Smooth muscle cell (in vitro differentiated cells): Measurements from ENCODE around the gene CNTN4. TPM values are rescaled to one million over a fixed set of nuclear protein-coding genes. Genes with fewer than 3 reads are reported as not detected.

Experiments
- DNase-seq: peaks from one replicate; lab custom pipeline; 2025; ENCODE audit not compliant: unreplicated experiment; lab: John Stamatoyannopoulos, UW
- H2AFZ ChIP-seq: fragments of 200-600 bp; sonication (generic); 2 replicates; pipeline ENCODE4 v1.6.0; 2016; ENCODE audit warnings: antibody characterized with exemption, low read depth, mild to moderate bottlenecking
- H3F3A ChIP-seq: fragments of 200-600 bp; sonication (generic); 2 replicates; pipeline ENCODE4 v1.6.0; 2017; ENCODE audit warnings: antibody characterized with exemption, low read depth
- H3K27ac ChIP-seq: fragments of 200-600 bp; sonication (generic); 2 replicates; pipeline ENCODE4 v1.5.1; 2016; ENCODE audit warnings: low read depth, mild to moderate bottlenecking
- H3K27me3 ChIP-seq: fragments of 200-600 bp; sonication (generic); 2 replicates; pipeline ENCODE4 v1.6.1; 2016; ENCODE audit warnings: low read depth, mild to moderate bottlenecking
- H3K36me3 ChIP-seq: fragments of 200-600 bp; sonication (generic); 2 replicates; pipeline ENCODE4 v1.5.1; 2016; ENCODE audit warnings: low read depth
- H3K4me1 ChIP-seq: fragments of 200-600 bp; sonication (generic); 2 replicates; pipeline ENCODE4 v1.5.1; 2016; ENCODE audit warnings: low read depth
- H3K4me2 ChIP-seq: fragments of 200-600 bp; sonication (generic); 2 replicates; pipeline ENCODE4 v1.6.0; 2016; ENCODE audit warnings: mild to moderate bottlenecking
- H3K4me3 ChIP-seq: fragments of 200-600 bp; sonication (generic); 2 replicates; pipeline ENCODE4 v1.5.1; 2016; ENCODE audit warnings: mild to moderate bottlenecking
- H3K79me2 ChIP-seq: fragments of 200-600 bp; sonication (generic); 2 replicates; pipeline ENCODE4 v1.6.0; 2016; ENCODE audit warnings: low read depth, mild to moderate bottlenecking
- H3K9ac ChIP-seq: fragments of 200-600 bp; sonication (generic); 2 replicates; pipeline ENCODE4 v1.6.0; 2016; ENCODE audit warnings: low read depth
- H3K9me3 ChIP-seq: fragments of 200-600 bp; sonication (generic); replicated peaks from 2 replicates; pipeline ENCODE4 v1.5.1; 2016; ENCODE audit warnings: low read depth
- H4K20me1 ChIP-seq: fragments of 200-600 bp; sonication (generic); 2 replicates; pipeline ENCODE4 v1.6.0; 2016; ENCODE audit warnings: low read depth
- WGBS: methylation state at CpG from one replicate; pipeline ENCODE4 v1.1.7; 2016; ENCODE audit warnings: low lambda C conversion rate; 5-methylcytosine and 5-hydroxymethylcytosine counted together
- polyA plus RNA-seq: library from polyadenylated mRNA; unstranded; fragments of >200 nt; fragmentation: Nextera tagmentation; extraction: Ambion mirVana; gene quantifications from 2 replicates; pipeline ENCODE4 v1.2.1, GENCODE V29; 2016
- total RNA-seq: library from RNA; depleted of rRNA; stranded (reverse); fragments of >200 nt; gene quantifications from 2 replicates; pipeline ENCODE4 v1.2.3, GENCODE V29; 2014
- TF ChIP-seq, protein P1 (sequence below): fragments of 200-600 bp; sonication (generic); IDR thresholded peaks from 2 replicates; pipeline ENCODE4 v1.5.1; 2017; ENCODE audit warnings: borderline replicate concordance, mild to moderate bottlenecking, antibody characterized with exemption; ENCODE audit not compliant: insufficient read depth, poor library complexity, severe bottlenecking

The CNTN4 gene
- total and polyA plus RNA-seq, 2 experiments from 2014 or later: 12.1 to 15.8 TPM

- no peak for DNase-seq
- Histone ChIP-seq H2AFZ (no peak overlapping the region), H4K20me1 (no peaks in the 10 kb centered on the region), H3K4me1 (no peaks in the 10 kb centered on the region), H3K27me3 (no peaks in the 10 kb centered on the region), H3K9ac (no peak overlapping the region), H3F3A (no peaks in the 10 kb centered on the region), H3K36me3 (no peaks in the 10 kb centered on the region), H3K4me3 (no peak overlapping the region), H3K9me3 (no peaks in the 10 kb centered on the region), H3K27ac (no peak overlapping the region), H3K79me2 (no peaks in the 10 kb centered on the region), H3K4me2 (no peak overlapping the region)
- 91% methylated on average over 5 of the region's 5 CpGs for WGBS
- TF ChIP-seq, protein P1, sequence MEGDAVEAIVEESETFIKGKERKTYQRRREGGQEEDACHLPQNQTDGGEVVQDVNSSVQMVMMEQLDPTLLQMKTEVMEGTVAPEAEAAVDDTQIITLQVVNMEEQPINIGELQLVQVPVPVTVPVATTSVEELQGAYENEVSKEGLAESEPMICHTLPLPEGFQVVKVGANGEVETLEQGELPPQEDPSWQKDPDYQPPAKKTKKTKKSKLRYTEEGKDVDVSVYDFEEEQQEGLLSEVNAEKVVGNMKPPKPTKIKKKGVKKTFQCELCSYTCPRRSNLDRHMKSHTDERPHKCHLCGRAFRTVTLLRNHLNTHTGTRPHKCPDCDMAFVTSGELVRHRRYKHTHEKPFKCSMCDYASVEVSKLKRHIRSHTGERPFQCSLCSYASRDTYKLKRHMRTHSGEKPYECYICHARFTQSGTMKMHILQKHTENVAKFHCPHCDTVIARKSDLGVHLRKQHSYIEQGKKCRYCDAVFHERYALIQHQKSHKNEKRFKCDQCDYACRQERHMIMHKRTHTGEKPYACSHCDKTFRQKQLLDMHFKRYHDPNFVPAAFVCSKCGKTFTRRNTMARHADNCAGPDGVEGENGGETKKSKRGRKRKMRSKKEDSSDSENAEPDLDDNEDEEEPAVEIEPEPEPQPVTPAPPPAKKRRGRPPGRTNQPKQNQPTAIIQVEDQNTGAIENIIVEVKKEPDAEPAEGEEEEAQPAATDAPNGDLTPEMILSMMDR: no peak
Observed at GRCh38 chr3:2929574-2929973, 830.9 kb downstream of the CNTN4 start.

GRCh38 chr3:2931265-2931664, 832.6 kb downstream of the CNTN4 start:
- H3K27me3 ChIP-seq: no peaks in the 10 kb centered on the region
- no peak overlapping the region for H3K4me2 ChIP-seq
- no peaks in the 10 kb centered on the region for H3K36me3 ChIP-seq
- no peak for DNase-seq
- no peak overlapping the region for H2AFZ ChIP-seq
- no peaks in the 10 kb centered on the region for H4K20me1 ChIP-seq
- no peaks in the 10 kb centered on the region for H3F3A ChIP-seq
- no peaks in the 10 kb centered on the region for H3K79me2 ChIP-seq
- H3K9ac ChIP-seq: no peak overlapping the region
- H3K4me3 ChIP-seq: no peak overlapping the region
- 96% methylated on average over 4 of the region's 4 CpGs for WGBS
- no peak overlapping the region for H3K27ac ChIP-seq
- no peaks in the 10 kb centered on the region for H3K9me3 ChIP-seq
- no peaks in the 10 kb centered on the region for H3K4me1 ChIP-seq
- TF ChIP-seq, protein P1: no peak

DNA sequence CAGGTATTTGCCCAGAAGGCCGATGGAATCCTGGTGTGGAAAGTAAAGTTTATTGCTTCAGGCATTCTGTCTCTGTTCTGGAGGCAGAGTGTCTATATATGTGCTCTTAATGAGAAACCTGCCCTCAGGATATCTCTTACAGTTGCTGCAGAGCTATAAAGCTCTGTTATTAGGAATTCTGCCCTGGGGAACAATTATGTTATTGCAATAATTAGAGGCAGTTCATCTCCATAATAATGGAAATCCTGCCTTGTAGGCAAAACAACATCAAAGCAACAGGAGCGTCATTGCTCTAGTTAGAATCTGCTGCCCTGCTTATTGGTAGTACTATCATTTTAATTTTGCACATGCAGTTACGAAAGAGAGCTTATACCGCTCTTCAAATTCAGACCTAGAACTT, 835.9 kb downstream of the CNTN4 start:
- Histone ChIP-seq H3K27me3 (no peaks in the 10 kb centered on the region), H3K9ac (no peak overlapping the region), H3K4me1 (no peaks in the 10 kb centered on the region), H3K27ac (no peak overlapping the region), H3K4me2 (no peak overlapping the region), H2AFZ (no peak overlapping the region), H3F3A (no peaks in the 10 kb centered on the region), H4K20me1 (no peaks in the 10 kb centered on the region), H3K4me3 (no peak overlapping the region), H3K36me3 (no peaks in the 10 kb centered on the region), H3K9me3 (no peaks in the 10 kb centered on the region), H3K79me2 (no peaks in the 10 kb centered on the region)
- TF ChIP-seq, protein P1: no peak
- DNase-seq: no peak
- 73% methylated on average over 4 of the region's 4 CpGs for WGBS

GRCh38 chr3:2937055-2937454, 838.4 kb downstream of the CNTN4 start:
- WGBS: 89% methylated on average over 2 of the region's 2 CpGs
- Histone ChIP-seq H2AFZ (no peak overlapping the region), H3K4me3 (no peak overlapping the region)

More at GRCh38 chr3:2937055-2937454, 838.4 kb downstream of the CNTN4 start:
- no peak overlapping the region for H3K4me2 ChIP-seq
- H3K4me1 ChIP-seq: no peaks in the 10 kb centered on the region
- no peaks in the 10 kb centered on the region for H3K36me3 ChIP-seq
- no peaks in the 10 kb centered on the region for H3K79me2 ChIP-seq
- DNase-seq: no peak
- no peaks in the 10 kb centered on the region for H3K27me3 ChIP-seq
- no peak overlapping the region for H3K27ac ChIP-seq
- H4K20me1 ChIP-seq: no peaks in the 10 kb centered on the region
- H3F3A ChIP-seq: no peaks in the 10 kb centered on the region
- TF ChIP-seq, protein P1: no peak
- H3K9me3 ChIP-seq: no peaks in the 10 kb centered on the region
- H3K9ac ChIP-seq: no peak overlapping the region
